ENCODE measurements around the gene RIPK4. TPM values are rescaled to one million over a fixed set of nuclear protein-coding genes. Genes with fewer than 3 reads are reported as not detected.

RIPK4 gene
- total and polyA plus RNA-seq, 4 donors: 4.7 to 22.6 (median 8.5) TPM

GRCh38 chr21:41802684-41803083, 35.8 kb upstream of the RIPK4 start:
- no peak for TF ChIP-seq RXRA (IDR thresholded peaks at IDR 0.05)
- TF ChIP-seq YY1 (IDR thresholded peaks at IDR 0.05): no peak
- TF ChIP-seq FOXA2 (IDR thresholded peaks at IDR 0.05): no peak
- TF ChIP-seq REST (IDR thresholded peaks at IDR 0.05): no peak
- TF ChIP-seq FOXA1 (IDR thresholded peaks at IDR 0.05): no peak
- no peak for TF ChIP-seq RAD21 (IDR thresholded peaks at IDR 0.05)
- no peak for TF ChIP-seq GABPA (IDR thresholded peaks at IDR 0.05 in 1 of 2, conservative IDR thresholded peaks at IDR 0.05 in 1 of 2)
- TF ChIP-seq SP1 (IDR thresholded peaks at IDR 0.05): no peak
- no peak for TF ChIP-seq HNF4G (IDR thresholded peaks at IDR 0.05)
- no peak for TF ChIP-seq ZBTB33 (IDR thresholded peaks at IDR 0.05)
- no peak for TF ChIP-seq ATF3 (IDR thresholded peaks at IDR 0.05)
- TF ChIP-seq NR2F2 (IDR thresholded peaks at IDR 0.05): no peak
- no peak for TF ChIP-seq MAX (IDR thresholded peaks at IDR 0.05)
- no peak for TF ChIP-seq CTCF (IDR thresholded peaks at IDR 0.05; ENCODE audit: low read depth, low read length, missing input control)
- WGBS: 75% methylated on average over 19 of the region's 19 CpGs
- Histone ChIP-seq H3K9ac (ENCODE audit: low read depth in 1 of 2, low read length in 2 of 2) (no peak overlapping the region), H3K36me3 (ENCODE audit: control insufficient read depth in 4 of 4, insufficient read depth in 3 of 4, low read depth in 1 of 4, low read length in 3 of 4) (peaks cover 0 to 17% (median 5%) of the 10 kb centered on the region in 4 donors), H3K27ac (ENCODE audit: low read depth in 1 of 2, low read length in 2 of 2) (no peak overlapping the region), H3K4me3 (ENCODE audit: low read depth in 1 of 3, low read length in 3 of 3) (no peak overlapping the region), H3K9me3 (ENCODE audit: control insufficient read depth in 4 of 4, low read length in 3 of 4) (no peaks in the 10 kb centered on the region), H3K4me1 (ENCODE audit: control insufficient read depth in 4 of 4, insufficient read depth in 4 of 4, low read length in 3 of 4) (no peaks in the 10 kb centered on the region), H3K27me3 (ENCODE audit: control insufficient read depth in 4 of 4, insufficient read depth in 4 of 4, low read length in 3 of 4) (no peaks in the 10 kb centered on the region)
- DNase-seq (ENCODE audit: low spot score): no peak

GRCh38 chr21:41802198-41802584, 35.3 kb upstream of the RIPK4 start:
- WGBS: 81% methylated on average over 5 of the region's 5 CpGs
- TF ChIP-seq JUND (IDR thresholded peaks at IDR 0.05): no peak
- no peak for TF ChIP-seq SP1 (IDR thresholded peaks at IDR 0.05)
- no peak for TF ChIP-seq TAF1 (conservative IDR thresholded peaks at IDR 0.05)
- no peak for TF ChIP-seq NR2F2 (IDR thresholded peaks at IDR 0.05)
- no peak overlapping the region for H3K27ac ChIP-seq (ENCODE audit: low read depth in 1 of 2, low read length in 2 of 2)

More at GRCh38 chr21:41802198-41802584, 35.3 kb upstream of the RIPK4 start:
- Histone ChIP-seq H3K4me1 (ENCODE audit: control insufficient read depth in 4 of 4, insufficient read depth in 4 of 4, low read length in 3 of 4) (no peaks in the 10 kb centered on the region), H3K9ac (ENCODE audit: low read depth in 1 of 2, low read length in 2 of 2) (no peak overlapping the region), H3K36me3 (ENCODE audit: control insufficient read depth in 4 of 4, insufficient read depth in 3 of 4, low read depth in 1 of 4, low read length in 3 of 4) (peaks cover 0 to 17% (median 5%) of the 10 kb centered on the region in 4 donors), H3K27me3 (ENCODE audit: control insufficient read depth in 4 of 4, insufficient read depth in 4 of 4, low read length in 3 of 4) (no peaks in the 10 kb centered on the region), H3K4me3 (ENCODE audit: low read depth in 1 of 3, low read length in 3 of 3) (no peak overlapping the region), H3K9me3 (ENCODE audit: control insufficient read depth in 4 of 4, low read length in 3 of 4) (no peaks in the 10 kb centered on the region)
- no peak for DNase-seq (ENCODE audit: low spot score)
